ENCODE results near the gene FHOD1. TPM values are rescaled to one million over a fixed set of nuclear protein-coding genes. Genes with fewer than 3 reads are reported as not detected.

The FHOD1 gene
- total RNA-seq, 2 experiments from 2014 or later = 102 to 105 TPM

- TF ChIP-seq, protein P1, sequence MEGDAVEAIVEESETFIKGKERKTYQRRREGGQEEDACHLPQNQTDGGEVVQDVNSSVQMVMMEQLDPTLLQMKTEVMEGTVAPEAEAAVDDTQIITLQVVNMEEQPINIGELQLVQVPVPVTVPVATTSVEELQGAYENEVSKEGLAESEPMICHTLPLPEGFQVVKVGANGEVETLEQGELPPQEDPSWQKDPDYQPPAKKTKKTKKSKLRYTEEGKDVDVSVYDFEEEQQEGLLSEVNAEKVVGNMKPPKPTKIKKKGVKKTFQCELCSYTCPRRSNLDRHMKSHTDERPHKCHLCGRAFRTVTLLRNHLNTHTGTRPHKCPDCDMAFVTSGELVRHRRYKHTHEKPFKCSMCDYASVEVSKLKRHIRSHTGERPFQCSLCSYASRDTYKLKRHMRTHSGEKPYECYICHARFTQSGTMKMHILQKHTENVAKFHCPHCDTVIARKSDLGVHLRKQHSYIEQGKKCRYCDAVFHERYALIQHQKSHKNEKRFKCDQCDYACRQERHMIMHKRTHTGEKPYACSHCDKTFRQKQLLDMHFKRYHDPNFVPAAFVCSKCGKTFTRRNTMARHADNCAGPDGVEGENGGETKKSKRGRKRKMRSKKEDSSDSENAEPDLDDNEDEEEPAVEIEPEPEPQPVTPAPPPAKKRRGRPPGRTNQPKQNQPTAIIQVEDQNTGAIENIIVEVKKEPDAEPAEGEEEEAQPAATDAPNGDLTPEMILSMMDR (IDR thresholded peaks at IDR 0.05) = no peak
- Mint-ChIP-seq H3K9me3 (no peaks in the 10 kb centered on the region), H3K4me1 (ENCODE audit: low read depth) (no peaks in the 10 kb centered on the region), H3K36me3 (ENCODE audit: low read depth) (peaks cover 2% of the 10 kb centered on the region), H3K27ac (no peak overlapping the region), H3K27me3 (no peaks in the 10 kb centered on the region), H3K4me3 (no peak overlapping the region)
- POLR2A ChIA-PET = interaction anchor here (0.6 to 0.8 kb wide), 2 partner anchors 9 to 176 kb away, joined by 3 read pairs; no protein-coding TSS in a partner anchor
- CTCF ChIA-PET = interaction anchor here (0.7 to 1.2 kb wide), 4 partner anchors 10 to 160 kb away, joined by 3 read pairs; partner anchors contain the start of genes FHOD1 and SLC9A5
- ATAC-seq = no peak
- DNase-seq = no peak
- intact Hi-C loops (cut with micrococcal nuclease) = no loop called here
These were observed 20.9 kb upstream of the FHOD1 start for GRCh38 chr16:67268136-67268579.

GRCh38 chr16:67265834-67266233 lies 18.6 kb upstream of the FHOD1 start:
- ChIA-PET POLR2A (no interaction called here), CTCF (interaction anchor here (1.0 kb wide), 1 partner anchor 13 kb away, joined by 4 read pairs; no protein-coding TSS in a partner anchor)
- TF ChIP-seq, protein P1 (IDR thresholded peaks at IDR 0.05) = no peak
- Mint-ChIP-seq H3K4me1 (ENCODE audit: low read depth) (no peaks in the 10 kb centered on the region), H3K36me3 (ENCODE audit: low read depth) (no peaks in the 10 kb centered on the region), H3K27ac (no peak overlapping the region), H3K4me3 (no peak overlapping the region), H3K9me3 (no peaks in the 10 kb centered on the region), H3K27me3 (no peaks in the 10 kb centered on the region)
- ATAC-seq = no peak
- intact Hi-C loops (cut with micrococcal nuclease) = no loop called here
- DNase-seq = no peak

DNA sequence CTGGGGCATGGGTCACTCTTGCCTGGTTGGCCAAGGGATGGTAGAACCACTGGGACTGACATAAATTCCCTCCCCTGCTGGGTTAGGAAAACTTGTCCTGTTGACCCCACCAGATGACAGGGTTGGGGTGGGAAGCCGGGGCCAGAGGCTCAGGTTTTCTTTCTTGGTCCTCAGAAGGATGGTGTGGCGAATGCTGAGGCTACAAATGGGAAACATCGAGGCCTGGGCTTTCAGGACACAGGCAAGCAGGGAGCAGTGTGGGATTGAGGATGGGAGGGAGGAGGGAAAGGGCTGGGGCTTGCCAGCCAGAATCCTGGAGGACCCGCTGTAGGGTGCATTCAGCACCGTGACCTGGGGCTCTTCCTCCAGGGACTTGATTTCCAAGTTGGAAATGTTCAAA lies 17.6 kb upstream of the FHOD1 start:
- Mint-ChIP-seq H3K27ac (no peak overlapping the region), H3K27me3 (no peaks in the 10 kb centered on the region), H3K4me3 (no peak overlapping the region), H3K9me3 (no peaks in the 10 kb centered on the region), H3K36me3 (ENCODE audit: low read depth) (peaks cover 2% of the 10 kb centered on the region), H3K4me1 (ENCODE audit: low read depth) (no peaks in the 10 kb centered on the region)
- DNase-seq = no peak
- TF ChIP-seq, protein P1 (IDR thresholded peaks at IDR 0.05) = no peak
- intact Hi-C loops (cut with micrococcal nuclease) = loop anchor here (5.0 kb wide), 1 partner anchor 137 kb away; no protein-coding TSS in a partner anchor
- ChIA-PET POLR2A (no interaction called here), CTCF (no interaction called here)
- no peak for ATAC-seq

- TF ChIP-seq, protein P1 (IDR thresholded peaks at IDR 0.05) = no peak
- no peak overlapping the region for H3K4me3 Mint-ChIP-seq
- H3K9me3 Mint-ChIP-seq = no peaks in the 10 kb centered on the region
- DNase-seq = no peak
- no peak for ATAC-seq
- ChIA-PET CTCF (interaction anchor here (0.8 to 1.2 kb wide), 6 partner anchors 10 to 165 kb away, joined by 3 to 4 read pairs (median 3); no protein-coding TSS in a partner anchor), POLR2A (interaction anchor here (0.9 to 1.0 kb wide), 2 partner anchors 9 to 31 kb away, joined by 3 to 4 read pairs; no protein-coding TSS in a partner anchor)
- intact Hi-C loops (cut with micrococcal nuclease) = loop anchor here (5.0 kb wide), 1 partner anchor 138 kb away; no protein-coding TSS in a partner anchor
- H3K27me3 Mint-ChIP-seq = no peaks in the 10 kb centered on the region
- peaks cover 2% of the 10 kb centered on the region for H3K36me3 Mint-ChIP-seq (ENCODE audit: low read depth)
- H3K4me1 Mint-ChIP-seq (ENCODE audit: low read depth) = no peaks in the 10 kb centered on the region
- H3K27ac Mint-ChIP-seq = no peak overlapping the region
These were observed 17.0 kb upstream of the FHOD1 start for GRCh38 chr16:67264277-67264676.

- no peak overlapping the region for H3K27ac Mint-ChIP-seq
- ChIA-PET POLR2A (no interaction called here), CTCF (interaction anchor here (1.0 to 1.2 kb wide), 3 partner anchors 19 to 166 kb away, joined by 3 to 4 read pairs (median 3); no protein-coding TSS in a partner anchor)
- no peaks in the 10 kb centered on the region for H3K4me1 Mint-ChIP-seq (ENCODE audit: low read depth)
- H3K27me3 Mint-ChIP-seq = no peaks in the 10 kb centered on the region
- ATAC-seq (no peak), DNase-seq (no peak)
- H3K4me3 Mint-ChIP-seq = no peak overlapping the region
- TF ChIP-seq, protein P1 (IDR thresholded peaks at IDR 0.05) = no peak
- intact Hi-C loops (cut with micrococcal nuclease) = loop anchor here (5.0 kb wide), 1 partner anchor 139 kb away; no protein-coding TSS in a partner anchor
- H3K9me3 Mint-ChIP-seq = no peaks in the 10 kb centered on the region
- peaks cover 2% of the 10 kb centered on the region for H3K36me3 Mint-ChIP-seq (ENCODE audit: low read depth)
These were observed 15.9 kb upstream of the FHOD1 start for GRCh38 chr16:67263201-67263600.

Data from activated CD8-positive, alpha-beta T cell treated with anti-CD3 and anti-CD28 coated beads for 36 hours (primary cell).